Activated CD8-positive, alpha-beta memory T cell treated with anti-CD3 and anti-CD28 coated beads for 36 hours (primary cell): ENCODE measurements around the gene TNS4. TPM values are rescaled to one million over a fixed set of nuclear protein-coding genes. Genes with fewer than 3 reads are reported as not detected.
"Not testable (repeated sequence)": the region's sequence is repeated elsewhere in the genome, so short reads cannot be mapped to it uniquely, and the experiment has no call there.

Experiments used
- CTCF ChIA-PET: fragments of 350-600 bp; sonication (Branson Sonifier 250); formaldehyde crosslinking; loops from one replicate; lab custom pipeline; 2021; ENCODE audit warnings: antibody characterized with exemption; lab: Charles Lee
- POLR2A ChIA-PET: fragments of 350-600 bp; sonication (Branson Sonifier 250); formaldehyde crosslinking; loops from one replicate; lab custom pipeline; 2021; ENCODE audit warnings: antibody characterized with exemption; lab: Charles Lee
- total RNA-seq, 2 experiments: library from RNA; stranded (reverse); gene quantifications; one replicate each; pipeline ENCODE4 v1.2.3, GENCODE V29; 2021

The TNS4 gene
- 1 to 10 TPM; 4.7 to 5.1 TPM for total RNA-seq

- CTCF ChIA-PET, result no interaction called here
- POLR2A ChIA-PET, result no interaction called here
Observed at GRCh38 chr17:40501499-40501911, at the start of gene TNS4. TSS of gene TNS4 (minus strand) at chr17:40501623. CDS start at chr17:40496425, 5,198 bp downstream.

DNA sequence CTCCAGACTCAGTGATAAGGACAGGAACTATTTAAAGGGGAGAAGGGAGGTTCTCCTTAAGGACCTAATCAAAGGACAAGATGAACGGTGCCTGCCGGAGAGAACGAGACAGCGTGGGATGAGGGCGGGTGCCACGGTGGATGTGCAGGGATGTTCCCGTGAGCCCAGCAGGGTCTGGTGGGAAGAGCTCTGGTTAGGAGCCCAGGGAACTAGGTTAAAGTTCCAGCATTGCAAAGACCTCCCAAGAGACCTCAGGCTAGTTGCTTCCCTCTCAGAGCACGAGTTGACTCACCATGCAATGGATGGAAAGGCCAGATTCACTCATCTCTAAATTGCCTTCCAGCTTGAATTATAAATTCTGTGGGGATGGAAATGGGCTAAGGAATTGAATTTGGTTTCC, 49.2 kb upstream of the TNS4 start:
- POLR2A ChIA-PET, result interaction anchor here (0.9 to 3.8 kb wide), 2 partner anchors 10 to 27 kb away, joined by 3 to 15 read pairs; no protein-coding TSS in a partner anchor
- CTCF ChIA-PET, result interaction anchor here (0.6 to 1.7 kb wide), 3 partner anchors 10 to 11 kb away, joined by 3 to 10 read pairs (median 3); no protein-coding TSS in a partner anchor

GRCh38 chr17:40548982-40549685, 47.7 kb upstream of the TNS4 start:
- ChIA-PET POLR2A (interaction anchor here (1.0 to 3.8 kb wide), 5 partner anchors 9 to 187 kb away, joined by 3 to 21 read pairs (median 3); no protein-coding TSS in a partner anchor), CTCF (interaction anchor here (0.9 to 4.9 kb wide), 5 partner anchors 9 to 260 kb away, joined by 3 to 41 read pairs (median 6); no protein-coding TSS in a partner anchor)

GRCh38 chr17:40548491-40548981, 47.1 kb upstream of the TNS4 start:
- CTCF ChIA-PET, result interaction anchor here (0.8 to 4.9 kb wide), 7 partner anchors 8 to 259 kb away, joined by 3 to 41 read pairs (median 3); no protein-coding TSS in a partner anchor
- POLR2A ChIA-PET, result interaction anchor here (1.0 to 3.8 kb wide), 4 partner anchors 8 to 186 kb away, joined by 3 to 21 read pairs (median 9); no protein-coding TSS in a partner anchor

- POLR2A ChIA-PET, result interaction anchor here (1.0 to 2.7 kb wide), 3 partner anchors 11 to 186 kb away, joined by 3 to 21 read pairs (median 3); no protein-coding TSS in a partner anchor
- CTCF ChIA-PET, result interaction anchor here (0.8 to 4.9 kb wide), 7 partner anchors 8 to 190 kb away, joined by 3 to 41 read pairs (median 3); no protein-coding TSS in a partner anchor
Observed at GRCh38 chr17:40547785-40548478, 46.5 kb upstream of the TNS4 start.

- CTCF ChIA-PET, result interaction anchor here (1.0 to 4.9 kb wide), 4 partner anchors 7 to 189 kb away, joined by 3 to 41 read pairs (median 17); no protein-coding TSS in a partner anchor
- POLR2A ChIA-PET, result interaction anchor here (0.8 to 2.7 kb wide), 2 partner anchors 14 to 17 kb away, joined by 3 to 21 read pairs; no protein-coding TSS in a partner anchor
Observed at GRCh38 chr17:40547079-40547784, 45.8 kb upstream of the TNS4 start.

GRCh38 chr17:40546497-40546896, 45.1 kb upstream of the TNS4 start:
- POLR2A ChIA-PET, result not testable (repeated sequence)
- CTCF ChIA-PET, result interaction anchor here (3.7 to 4.9 kb wide), 2 partner anchors 13 kb away, joined by 28 to 41 read pairs; no protein-coding TSS in a partner anchor

DNA sequence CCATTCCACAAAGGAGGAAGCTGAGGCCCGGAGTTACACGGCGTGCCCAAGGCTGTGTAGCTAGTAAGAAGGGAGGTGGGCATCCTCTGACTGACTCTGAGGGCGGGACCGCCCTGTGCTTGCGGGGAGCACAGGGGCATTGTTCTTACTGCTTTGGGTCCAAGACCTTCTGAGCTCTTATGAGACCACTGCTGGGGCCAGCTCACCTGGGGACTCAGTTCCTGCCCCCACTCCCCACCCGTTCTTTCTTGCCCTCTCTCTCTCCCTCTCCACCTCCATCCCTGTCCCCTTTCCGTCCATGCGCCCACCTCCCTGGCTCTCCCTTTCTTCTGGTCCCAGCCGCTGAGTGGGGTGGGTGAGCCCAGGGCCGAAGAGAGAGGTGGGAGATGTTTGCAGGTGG, 44.2 kb upstream of the TNS4 start:
- POLR2A ChIA-PET, result no interaction called here
- CTCF ChIA-PET, result interaction anchor here (1.0 to 4.9 kb wide), 4 partner anchors 9 to 17 kb away, joined by 3 to 28 read pairs (median 4); no protein-coding TSS in a partner anchor

DNA sequence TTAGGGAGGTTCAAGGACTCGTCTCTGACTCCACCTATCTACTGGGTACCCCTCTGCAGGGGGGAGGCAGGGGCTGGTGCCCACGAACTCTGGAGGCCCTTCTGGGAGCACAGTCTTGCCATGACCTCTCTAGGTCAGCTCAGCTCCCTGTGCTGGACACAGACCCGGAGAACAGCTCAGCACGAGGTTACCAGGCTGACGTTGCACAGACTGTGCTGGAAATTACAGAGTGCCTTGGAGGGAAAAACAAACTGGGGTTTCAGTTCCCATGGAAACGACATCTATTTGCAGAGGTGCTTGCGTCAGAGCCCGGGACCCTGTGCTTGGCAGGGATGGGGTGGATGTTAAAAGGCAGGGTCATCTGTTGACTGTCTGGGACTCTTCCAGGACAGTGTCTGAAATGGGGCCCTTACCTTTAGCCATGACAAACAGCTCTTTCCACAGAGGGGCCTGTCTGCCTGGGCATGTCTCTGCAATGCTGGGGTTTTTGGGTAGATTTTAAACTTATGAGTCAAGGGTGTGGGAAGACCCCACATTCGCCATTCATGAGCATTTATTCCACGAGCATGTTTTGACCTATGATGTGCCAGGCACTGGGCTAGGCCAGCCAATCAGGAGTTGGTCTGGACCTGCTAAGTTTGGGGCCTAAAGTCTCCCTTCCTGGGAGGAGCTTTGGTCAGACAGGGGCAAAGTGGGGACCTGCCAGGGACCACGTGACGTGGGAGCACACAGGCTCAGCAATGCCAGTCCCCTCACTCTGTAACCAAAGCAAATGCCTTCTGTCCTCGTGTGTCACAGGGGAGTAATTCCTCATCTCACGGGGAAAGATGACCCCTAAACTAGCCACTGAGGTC, 41.4 kb upstream of the TNS4 start:
- POLR2A ChIA-PET, result interaction anchor here (0.6 to 2.5 kb wide), 10 partner anchors 9 to 146 kb away, joined by 3 to 10 read pairs (median 4); no protein-coding TSS in a partner anchor
- CTCF ChIA-PET, result interaction anchor here (0.8 to 3.2 kb wide), 7 partner anchors 9 to 91 kb away, joined by 3 to 23 read pairs (median 3); no protein-coding TSS in a partner anchor

DNA sequence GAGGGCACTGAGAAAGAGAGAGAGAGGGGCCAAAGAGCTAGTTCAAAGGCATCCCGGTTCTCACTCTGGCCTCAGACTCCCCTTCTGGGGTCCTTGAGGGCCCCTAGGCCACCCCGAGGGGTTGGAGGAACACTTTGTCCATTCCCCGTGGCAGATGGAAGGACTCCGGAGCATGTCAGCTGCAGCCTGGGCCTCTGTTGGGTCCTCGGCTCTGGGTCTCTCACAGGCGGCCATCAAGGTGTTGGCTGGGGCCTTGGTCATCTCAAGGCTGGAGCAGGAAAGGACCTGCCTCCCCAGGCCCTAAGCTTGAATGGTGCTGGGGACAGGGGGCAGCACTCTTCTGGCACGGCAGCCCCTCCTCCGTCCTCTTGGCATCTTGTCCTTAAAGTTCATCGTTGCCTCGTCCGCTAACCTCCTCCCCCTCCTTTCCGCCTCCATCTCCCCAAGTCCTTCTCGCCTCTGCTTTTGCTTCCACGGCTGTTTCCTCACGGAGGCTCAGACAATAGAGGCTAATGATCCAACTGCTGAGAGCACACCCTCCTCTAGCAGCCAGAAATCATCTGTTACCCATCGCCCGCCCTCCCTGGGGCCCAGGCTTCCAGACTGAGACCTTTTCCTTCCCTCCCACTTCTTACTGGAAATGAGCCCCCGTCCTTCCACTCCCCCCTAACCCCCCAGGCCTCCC, 40.6 kb upstream of the TNS4 start:
- CTCF ChIA-PET, result interaction anchor here (1.0 to 3.2 kb wide), 4 partner anchors 18 to 91 kb away, joined by 3 to 23 read pairs (median 3); no protein-coding TSS in a partner anchor
- POLR2A ChIA-PET, result interaction anchor here (0.5 to 2.5 kb wide), 8 partner anchors 8 to 168 kb away, joined by 3 to 15 read pairs (median 6); no protein-coding TSS in a partner anchor

DNA sequence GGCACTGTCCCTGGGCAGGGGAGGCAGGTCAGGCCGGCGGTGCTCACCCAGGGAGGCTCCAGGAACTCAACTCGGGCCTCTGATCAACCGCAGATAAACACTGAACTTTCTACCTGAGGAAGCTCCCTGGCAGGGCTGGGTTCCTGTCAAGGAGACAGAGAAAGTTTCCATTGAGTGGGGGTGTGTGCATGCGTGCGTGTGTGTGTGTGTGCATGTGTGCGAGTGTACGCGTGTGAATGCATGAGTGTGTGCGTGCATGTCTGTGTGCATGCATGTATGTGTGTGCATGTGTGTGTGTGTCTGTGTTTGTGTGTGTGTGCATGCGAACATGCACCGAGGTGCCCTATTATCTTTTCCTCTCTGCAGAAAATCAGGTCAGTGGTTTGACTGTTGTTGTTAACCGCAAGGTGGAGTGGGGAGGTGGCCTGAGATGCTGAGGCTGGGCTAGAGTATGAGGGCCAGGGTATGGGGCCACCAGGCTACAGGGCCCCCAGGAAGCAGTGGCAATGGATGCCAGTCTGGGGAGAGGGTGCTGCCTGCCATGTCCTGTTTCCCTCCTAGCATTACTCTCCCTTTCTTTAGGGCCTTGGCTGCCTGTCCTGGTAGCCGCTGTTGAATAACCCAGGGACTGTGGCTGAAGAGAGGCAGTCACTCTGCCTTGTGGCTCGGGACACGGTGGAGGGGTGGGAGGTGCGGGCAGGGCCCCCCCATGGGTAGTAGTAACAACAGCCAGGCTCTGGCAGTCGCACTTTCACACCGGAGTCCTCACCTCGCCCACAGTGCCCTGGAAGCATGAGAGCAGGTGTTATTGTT, 39.8 kb upstream of the TNS4 start:
- ChIA-PET CTCF (interaction anchor here (0.9 to 3.2 kb wide), 9 partner anchors 7 to 179 kb away, joined by 3 to 23 read pairs (median 4); no protein-coding TSS in a partner anchor), POLR2A (interaction anchor here (0.6 to 2.5 kb wide), 8 partner anchors 9 to 114 kb away, joined by 3 to 15 read pairs (median 6); no protein-coding TSS in a partner anchor)

- CTCF ChIA-PET, result interaction anchor here (0.6 to 1.9 kb wide), 12 partner anchors 8 to 183 kb away, joined by 3 to 11 read pairs (median 4); no protein-coding TSS in a partner anchor
- POLR2A ChIA-PET, result interaction anchor here (0.6 to 2.5 kb wide), 6 partner anchors 10 to 54 kb away, joined by 3 to 15 read pairs (median 6); no protein-coding TSS in a partner anchor
Observed at GRCh38 chr17:40540448-40540847, 39.0 kb upstream of the TNS4 start.

- POLR2A ChIA-PET, result interaction anchor here (1.1 to 2.5 kb wide), 5 partner anchors 11 to 23 kb away, joined by 4 to 15 read pairs (median 7); no protein-coding TSS in a partner anchor
- CTCF ChIA-PET, result interaction anchor here (0.6 to 1.9 kb wide), 13 partner anchors 8 to 182 kb away, joined by 3 to 11 read pairs (median 4); partner anchors contain the start of gene TOP2A
Observed at GRCh38 chr17:40539711-40540411, 38.4 kb upstream of the TNS4 start.

GRCh38 chr17:40538936-40539705, 37.7 kb upstream of the TNS4 start:
- POLR2A ChIA-PET, result interaction anchor here (0.7 to 2.4 kb wide), 4 partner anchors 11 to 415 kb away, joined by 3 to 15 read pairs (median 7); no protein-coding TSS in a partner anchor
- CTCF ChIA-PET, result interaction anchor here (0.6 to 1.9 kb wide), 12 partner anchors 9 to 1859 kb away, joined by 3 to 11 read pairs (median 4); partner anchors contain the start of gene TOP2A
